GM13977 (cell line): ENCODE data around the gene EPM2AIP1.
A peak's percentile ranks its signal among the peaks of the same experiment; 100 is the strongest.
"Not testable (repeated sequence)": the region's sequence is repeated elsewhere in the genome, so short reads cannot be mapped to it uniquely, and the experiment has no call there.

Source experiments
- DNase-seq: peaks from one replicate; pipeline ENCODE4 v3.0.0; 2012; ENCODE audit warnings: low spot score
- in situ Hi-C: fragments of 300-500 bp; cut with MboI; formaldehyde crosslinking; loops from one replicate; pipeline ENCODE4 v1.12.0; 2022; ENCODE audit warnings: low sequenced_read_pairs, low pct_unique_long_range_greater_than_20kb, mixed read lengths, inconsistent platforms; ENCODE audit not compliant: unreplicated experiment
- TF ChIP-seq, protein P1 (sequence below): IDR thresholded peaks from 2 replicates; pipeline ENCODE4 v1.5.1; 2012; ENCODE audit warnings: mild to moderate bottlenecking, control low read depth; ENCODE audit not compliant: insufficient read depth; ENCODE audit errors: extremely low read depth, missing control alignments

Gene EPM2AIP1

DNA sequence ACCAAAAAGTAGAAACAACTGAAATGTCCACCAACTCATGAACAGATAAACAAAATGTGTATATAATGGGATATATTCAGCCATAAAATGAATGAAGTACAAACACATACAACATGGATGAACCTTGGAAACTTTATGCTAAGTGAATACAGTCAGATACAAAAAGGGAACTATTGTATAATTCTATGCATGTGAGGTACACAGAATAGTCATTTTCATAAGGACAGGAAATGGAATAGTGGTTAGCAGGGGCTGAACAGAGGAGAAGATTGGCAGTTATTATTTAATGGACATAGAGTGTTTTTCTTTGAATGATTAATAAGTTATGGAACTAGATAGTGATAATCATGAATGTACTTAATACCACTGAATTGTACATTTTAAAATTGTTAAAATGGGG lies 28.1 kb downstream of the EPM2AIP1 start:
- DNase-seq, result no peak
- in situ Hi-C loops, result no loop called here
- TF ChIP-seq, protein P1, sequence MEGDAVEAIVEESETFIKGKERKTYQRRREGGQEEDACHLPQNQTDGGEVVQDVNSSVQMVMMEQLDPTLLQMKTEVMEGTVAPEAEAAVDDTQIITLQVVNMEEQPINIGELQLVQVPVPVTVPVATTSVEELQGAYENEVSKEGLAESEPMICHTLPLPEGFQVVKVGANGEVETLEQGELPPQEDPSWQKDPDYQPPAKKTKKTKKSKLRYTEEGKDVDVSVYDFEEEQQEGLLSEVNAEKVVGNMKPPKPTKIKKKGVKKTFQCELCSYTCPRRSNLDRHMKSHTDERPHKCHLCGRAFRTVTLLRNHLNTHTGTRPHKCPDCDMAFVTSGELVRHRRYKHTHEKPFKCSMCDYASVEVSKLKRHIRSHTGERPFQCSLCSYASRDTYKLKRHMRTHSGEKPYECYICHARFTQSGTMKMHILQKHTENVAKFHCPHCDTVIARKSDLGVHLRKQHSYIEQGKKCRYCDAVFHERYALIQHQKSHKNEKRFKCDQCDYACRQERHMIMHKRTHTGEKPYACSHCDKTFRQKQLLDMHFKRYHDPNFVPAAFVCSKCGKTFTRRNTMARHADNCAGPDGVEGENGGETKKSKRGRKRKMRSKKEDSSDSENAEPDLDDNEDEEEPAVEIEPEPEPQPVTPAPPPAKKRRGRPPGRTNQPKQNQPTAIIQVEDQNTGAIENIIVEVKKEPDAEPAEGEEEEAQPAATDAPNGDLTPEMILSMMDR, result no peak

DNA sequence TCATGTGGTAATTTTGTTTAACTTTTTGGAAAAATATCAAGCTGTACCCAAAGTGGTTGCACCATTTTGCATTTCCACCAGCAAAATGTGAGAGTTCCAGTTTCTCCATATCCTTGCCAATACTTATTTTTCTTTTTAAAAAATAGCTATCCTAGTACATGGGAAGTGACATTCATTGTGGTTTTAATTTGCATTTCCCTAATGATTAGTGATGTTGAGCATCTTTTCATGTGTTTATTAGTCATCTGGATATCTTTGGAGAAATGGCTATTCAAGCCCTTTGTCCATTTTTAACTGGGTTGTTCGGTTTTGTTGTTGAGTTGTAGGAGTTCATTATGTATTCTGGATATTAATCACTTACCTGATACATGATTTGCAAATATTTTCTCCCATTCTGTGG lies 28.6 kb downstream of the EPM2AIP1 start:
- in situ Hi-C loops, result no loop called here
- DNase-seq, result no peak
- TF ChIP-seq, protein P1, result no peak

DNA sequence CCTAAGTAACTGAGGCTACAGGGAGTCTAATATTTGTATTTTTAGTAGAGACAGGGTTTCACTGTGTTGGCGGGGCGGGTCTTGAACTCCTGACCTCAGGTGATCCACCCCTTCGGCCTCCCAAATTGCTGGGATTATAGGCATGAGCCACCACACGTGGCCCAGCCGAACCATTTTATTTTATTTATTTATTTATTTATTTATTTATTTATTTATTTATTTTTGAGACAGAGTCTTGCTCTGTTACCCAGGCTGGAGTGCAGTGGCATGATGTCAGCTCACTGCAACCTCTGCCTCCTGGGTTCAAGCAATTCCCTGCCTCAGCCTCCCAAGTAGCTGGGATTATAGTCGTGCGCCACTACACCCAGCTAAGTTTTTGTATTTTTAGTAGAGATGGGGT lies 29.9 kb downstream of the EPM2AIP1 start:
- DNase-seq, in situ Hi-C loops: not testable (repeated sequence)

DNA sequence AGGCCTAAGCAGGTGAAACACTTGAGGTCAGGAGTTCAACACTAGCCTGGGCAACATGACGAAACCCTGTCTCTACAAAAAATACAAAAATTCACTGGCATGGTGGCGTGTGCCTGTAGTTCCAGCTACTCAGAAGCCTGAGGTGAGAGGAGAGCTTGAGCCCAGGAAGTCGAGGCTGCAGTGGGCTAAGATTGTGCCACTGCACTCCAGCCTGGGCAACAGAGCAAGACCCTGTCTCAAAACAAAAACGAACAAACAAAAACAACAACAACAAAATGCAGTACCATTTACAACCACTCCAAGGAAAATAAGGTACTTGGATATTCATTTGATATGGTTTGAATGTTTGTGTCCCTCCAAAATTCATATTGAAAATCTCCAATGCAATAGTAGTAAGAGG lies 32.4 kb downstream of the EPM2AIP1 start:
- in situ Hi-C loops, result no loop called here
- no peak for DNase-seq
- TF ChIP-seq, protein P1, result no peak

DNA sequence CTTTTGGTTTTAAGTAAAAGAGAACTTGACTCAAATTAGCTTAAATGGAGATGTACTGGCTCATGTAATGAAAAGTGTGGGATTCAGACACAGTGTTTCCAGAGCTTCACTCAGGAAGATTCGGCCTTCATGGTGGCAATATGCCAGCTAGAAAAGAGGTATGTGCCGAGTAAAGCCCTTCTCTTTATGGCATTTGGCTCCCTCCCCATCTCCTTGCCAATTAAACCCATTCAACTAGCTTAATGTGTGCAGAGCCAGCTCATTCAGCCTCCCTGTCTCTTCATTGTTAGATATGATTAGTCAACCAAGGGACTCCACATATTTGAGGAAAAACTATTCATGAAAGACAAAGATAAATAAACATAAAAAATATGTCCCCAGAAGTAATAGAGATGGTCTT lies 33.1 kb downstream of the EPM2AIP1 start:
- TF ChIP-seq, protein P1, result no peak
- no peak for DNase-seq
- in situ Hi-C loops, result loop anchor here (10.0 kb wide), 1 partner anchor 235 kb away; no protein-coding TSS in a partner anchor

DNA sequence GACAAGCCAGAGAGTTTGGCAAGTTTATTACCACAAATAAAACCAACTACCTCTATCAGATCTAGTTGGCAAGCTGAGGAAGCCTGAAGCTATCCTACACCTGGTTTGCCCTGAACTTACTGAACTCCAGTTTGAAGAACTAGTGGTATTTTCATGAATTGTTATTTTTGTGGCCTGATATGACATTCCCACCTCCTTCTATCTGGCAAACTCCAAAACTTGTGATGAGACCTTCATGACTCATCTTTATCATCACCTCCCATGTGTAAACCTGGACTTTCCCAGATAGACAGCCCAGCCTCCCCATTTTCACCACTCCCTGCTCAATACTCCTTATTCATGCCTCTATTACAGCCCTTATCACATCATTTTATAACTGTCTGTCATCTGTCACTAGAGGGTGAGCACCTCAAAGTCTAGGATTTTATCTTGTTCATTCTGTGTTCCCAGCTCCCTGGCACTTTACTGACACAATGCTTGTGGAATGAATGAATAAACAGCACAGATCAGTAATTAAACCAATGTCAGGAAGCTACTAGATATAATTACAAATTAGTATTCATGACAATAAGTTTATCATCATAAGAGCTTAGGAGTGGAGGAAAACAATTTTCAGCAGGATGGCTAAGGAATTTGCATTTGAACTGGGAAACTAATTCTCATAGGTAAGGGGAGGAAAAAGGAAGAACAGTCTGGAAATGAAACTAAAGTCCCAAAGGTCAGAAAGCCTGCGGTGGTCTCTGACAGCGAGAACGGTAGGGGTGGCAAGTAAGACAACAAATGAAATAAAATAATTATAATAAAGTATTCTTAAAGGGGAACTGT lies 34.9 kb downstream of the EPM2AIP1 start:
- no peak for DNase-seq
- TF ChIP-seq, protein P1, result no peak
- in situ Hi-C loops, result loop anchor here (10.0 kb wide), 1 partner anchor 233 kb away; no protein-coding TSS in a partner anchor

DNA sequence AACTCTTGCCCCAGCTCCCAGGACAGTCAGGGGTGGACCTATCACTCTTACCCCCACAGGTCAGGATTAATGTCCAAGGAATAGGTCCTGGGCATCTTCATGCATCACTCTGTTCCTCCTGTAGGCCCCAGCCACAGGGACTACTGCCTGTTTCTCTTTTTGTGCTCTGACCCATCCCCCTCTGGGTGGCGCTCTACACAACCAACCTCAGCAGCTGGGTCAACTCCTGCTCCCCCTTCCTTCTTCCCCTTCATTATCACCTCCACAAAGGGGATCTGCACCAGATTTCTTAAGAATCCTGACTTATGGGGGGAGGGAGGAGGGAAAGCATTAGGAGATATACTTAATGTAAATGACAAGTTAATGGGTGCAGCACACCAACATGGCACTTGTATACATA lies 35.9 kb downstream of the EPM2AIP1 start:
- TF ChIP-seq, protein P1, result peak; percentile 19
- in situ Hi-C loops, result loop anchor here (10.0 kb wide), 1 partner anchor 232 kb away; no protein-coding TSS in a partner anchor
- no peak for DNase-seq
